Urothelium cell line (cell line): Measurements from ENCODE around the gene EEF2.
A peak's percentile ranks its signal among the peaks of the same experiment; 100 is the strongest.

Experiments used
- DNase-seq: peaks from one replicate; pipeline ENCODE4 v3.0.0; 2011; ENCODE audit warnings: low spot score, mixed read lengths
- FAIRE-seq: peaks from 2 replicates; lab custom pipeline; 2011; peaks lifted over from hg19 to GRCh38; lab: Jason Lieb, UNC

EEF2 gene

DNA sequence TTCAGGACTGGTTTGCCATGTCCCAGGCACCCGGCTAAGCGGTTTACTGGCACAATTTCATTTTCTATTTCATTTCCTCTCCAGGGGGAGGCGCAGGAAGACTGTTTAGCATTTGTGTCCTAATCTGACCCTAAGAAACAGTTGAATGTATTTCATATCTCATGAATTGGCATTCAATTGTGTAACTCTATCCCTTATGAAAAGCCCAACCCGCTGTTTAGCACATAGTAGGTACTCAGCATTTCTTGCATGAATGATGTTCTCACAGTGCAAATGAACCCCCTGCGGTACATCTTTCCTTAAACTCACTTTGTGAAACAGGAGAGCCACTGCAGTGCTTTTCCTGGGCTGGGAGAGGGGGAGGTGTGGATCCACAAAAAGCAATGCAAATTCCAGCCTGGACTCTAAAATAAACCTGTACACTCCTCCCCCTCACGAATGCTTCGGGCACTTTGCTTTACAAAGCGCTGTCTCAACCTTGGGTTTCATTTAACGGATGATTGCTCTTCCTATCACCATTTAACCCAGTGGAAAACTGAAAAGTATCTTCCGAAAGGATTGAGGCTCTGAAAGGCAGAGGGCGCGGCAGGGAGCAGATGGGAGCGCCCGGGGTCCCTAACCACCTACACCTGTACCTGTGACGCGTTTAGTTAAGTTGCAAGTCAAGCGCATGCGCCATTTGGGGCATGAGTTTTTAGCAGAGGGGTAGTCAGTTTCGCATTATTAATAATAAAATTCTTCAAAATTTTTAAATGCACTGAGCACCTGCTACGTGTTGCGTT is 1.2 kb upstream of the EEF2 start:
- DNase-seq (peak; percentile 37), FAIRE-seq (no peak)

DNA sequence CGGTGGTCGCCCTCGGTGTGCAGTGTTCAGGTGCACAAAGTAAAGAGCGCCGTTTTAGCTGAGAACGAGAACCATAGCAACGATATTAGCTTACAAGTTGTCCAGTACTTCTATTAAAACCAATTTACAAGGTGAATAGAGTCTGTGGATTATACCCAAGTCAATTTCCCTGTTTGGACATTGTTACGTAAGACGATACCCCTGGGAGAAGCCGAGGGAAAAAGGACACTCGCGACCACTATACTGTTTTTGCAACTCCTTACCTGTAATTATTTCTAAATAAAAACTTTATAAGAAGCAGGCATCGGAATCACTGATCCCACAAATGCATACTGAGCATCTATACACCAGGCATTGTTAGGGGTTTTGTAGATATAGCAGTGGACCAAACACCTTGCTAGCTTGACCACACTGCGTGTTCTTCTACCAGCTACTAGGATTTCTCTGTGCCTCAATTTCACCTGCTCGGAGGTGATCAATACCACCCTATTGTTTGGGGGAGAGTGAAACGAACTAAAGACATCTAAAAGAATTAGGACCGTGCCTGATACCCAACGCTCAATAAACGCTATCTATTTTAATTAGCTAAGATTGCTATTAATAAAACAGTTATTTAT is 488 bp upstream of the EEF2 start:
- DNase-seq, result no peak
- FAIRE-seq, result no peak

DNA sequence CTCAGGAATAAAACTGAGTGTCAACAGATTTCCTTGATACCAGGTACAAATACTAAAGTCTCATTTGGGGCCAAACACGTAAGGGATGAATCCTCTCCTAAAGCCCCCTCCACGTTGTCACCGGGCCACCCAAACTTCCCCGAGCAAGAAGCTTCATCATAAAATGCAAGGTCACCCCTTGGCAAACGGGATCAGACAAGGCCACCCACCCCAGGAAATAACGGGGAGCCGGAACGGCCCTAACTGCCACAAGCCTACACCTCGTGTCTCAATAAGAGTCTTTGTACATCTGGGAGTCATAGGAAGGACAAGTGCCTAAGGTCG is 717 bp downstream of the EEF2 start:
- no peak for DNase-seq
- FAIRE-seq, result no peak

DNA sequence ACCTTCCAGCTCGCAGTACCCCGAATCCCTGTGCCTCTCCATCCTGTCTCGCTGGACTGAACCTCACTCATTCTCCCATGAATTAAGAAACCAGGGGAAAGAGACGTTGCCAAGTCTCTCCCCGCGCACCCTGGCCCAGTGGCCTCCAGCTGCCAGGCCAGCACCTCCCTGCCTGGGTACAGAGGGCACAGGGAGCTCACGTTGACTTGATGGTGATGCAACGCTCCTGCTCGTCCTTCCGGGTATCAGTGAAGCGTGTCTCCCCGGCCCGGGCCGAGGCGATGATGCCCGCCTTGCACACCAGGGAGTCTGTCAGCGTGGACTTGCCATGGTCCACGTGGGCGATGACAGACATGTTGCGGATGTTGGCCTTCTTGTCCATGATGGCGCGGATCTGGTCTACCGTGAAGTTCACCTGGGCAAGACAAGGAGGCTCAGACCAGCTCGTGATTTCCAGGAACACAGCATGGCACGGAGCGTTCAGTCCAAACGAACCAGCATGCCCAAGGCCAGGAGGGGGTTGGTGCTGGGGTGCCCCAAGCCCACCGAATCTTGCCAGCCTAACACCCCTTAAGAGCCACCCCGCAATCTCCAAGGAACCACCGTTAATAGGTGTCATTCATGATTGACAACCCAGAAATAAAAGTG is 1.2 kb downstream of the EEF2 start:
- no peak for FAIRE-seq
- DNase-seq, result no peak

DNA sequence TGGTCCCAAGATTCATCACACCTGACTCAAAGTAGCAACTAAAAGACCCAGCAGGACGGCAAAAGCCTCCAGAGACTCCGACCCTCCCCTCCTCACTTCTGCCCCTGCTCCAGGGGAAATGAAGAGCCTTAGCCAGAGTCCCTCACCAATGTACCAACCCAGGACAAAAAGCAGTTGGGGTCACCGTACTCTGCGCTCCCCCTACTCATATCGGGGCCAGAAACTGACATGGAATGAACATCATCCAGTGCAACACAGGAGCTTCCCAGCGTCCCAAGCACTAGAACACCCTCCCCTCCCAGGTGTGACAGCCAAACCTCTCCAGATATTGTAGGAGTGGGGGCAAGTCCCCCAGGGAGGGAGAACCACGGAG is 1.7 kb downstream of the EEF2 start:
- FAIRE-seq (no peak), DNase-seq (no peak)

DNA sequence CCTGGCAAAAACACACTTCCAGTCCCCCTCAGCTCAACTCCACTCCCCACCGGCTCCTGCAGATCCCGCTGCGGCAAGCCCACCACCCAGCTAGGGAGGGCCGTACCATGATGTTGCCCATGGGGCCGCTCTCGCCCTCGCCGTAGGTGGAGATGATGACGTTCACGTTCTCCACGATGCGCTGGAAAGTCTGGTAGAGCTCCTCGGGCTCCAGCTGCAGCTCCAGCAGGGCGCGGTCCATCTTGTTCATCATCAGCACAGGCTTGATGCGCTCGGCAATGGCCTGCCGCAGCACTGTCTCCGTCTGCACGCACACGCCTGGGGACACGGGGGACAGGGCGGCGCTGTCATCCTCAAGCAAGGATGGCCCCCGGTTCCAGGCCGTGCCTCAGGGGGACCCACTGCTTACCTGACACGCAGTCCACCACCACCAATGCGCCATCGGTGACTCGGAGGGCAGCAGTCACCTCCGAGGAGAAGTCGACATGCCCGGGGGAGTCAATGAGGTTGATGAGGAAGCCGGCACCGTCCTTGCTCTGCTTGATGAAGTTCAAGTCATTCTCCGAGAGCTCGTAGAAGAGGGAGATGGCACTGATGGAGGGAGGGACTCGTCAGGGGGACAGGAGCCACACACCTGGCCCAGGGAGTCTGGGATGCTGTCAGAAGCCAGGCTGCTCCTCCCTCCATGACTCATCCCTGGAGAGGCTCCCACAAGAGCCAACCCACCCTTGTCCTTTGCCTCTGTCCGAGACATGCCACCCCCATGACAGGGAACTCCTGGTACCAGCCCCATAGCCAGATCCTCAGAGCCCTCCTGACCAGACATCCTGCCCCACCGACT is 2.3 kb downstream of the EEF2 start:
- no peak for FAIRE-seq
- peak; percentile 40 for DNase-seq

DNA sequence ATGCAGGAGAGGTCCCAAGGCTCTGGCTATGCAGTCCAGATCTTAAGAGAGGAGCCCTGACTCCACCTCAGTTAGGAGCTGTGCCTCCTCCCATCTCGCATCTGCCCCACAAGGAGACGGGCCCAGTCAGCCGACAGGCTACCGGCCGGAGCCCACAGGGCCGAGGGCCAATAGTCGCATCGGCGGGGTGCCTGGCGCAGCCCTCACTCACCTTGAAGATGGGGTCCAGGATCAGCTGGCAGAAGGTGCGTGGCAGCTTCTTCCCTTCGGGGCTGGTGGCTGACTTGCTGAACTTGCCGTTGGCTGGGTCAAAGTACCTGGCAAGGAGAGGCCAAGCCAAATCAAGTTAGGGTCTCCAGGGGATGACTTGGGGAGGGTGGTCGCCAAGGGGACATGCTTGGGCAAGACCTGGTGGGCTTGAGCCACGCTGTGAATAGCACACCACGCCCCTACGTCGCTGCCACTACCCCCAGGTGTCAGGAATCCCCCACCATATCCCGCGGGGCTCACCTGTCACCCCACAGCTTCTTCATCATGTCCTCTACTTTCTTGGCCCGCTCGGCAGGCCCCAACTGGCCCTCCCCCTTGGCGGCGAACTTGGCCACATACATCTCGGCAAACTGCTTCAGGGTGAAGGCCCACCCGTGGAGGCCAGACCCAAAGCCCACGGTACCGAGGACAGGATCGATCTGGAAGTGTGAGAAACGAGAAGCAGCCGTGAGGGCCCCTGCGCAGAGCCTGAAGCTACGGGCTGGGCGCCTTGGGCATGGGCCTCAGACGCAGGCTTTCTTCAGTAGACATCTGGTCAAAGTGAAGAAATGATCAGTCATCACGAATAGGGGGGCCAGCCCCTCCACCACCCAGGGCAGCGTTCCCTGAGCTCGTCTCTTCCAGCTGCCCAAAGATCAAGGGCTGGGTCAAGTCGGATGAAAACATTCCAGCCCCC is 3.3 kb downstream of the EEF2 start:
- FAIRE-seq, result no peak

DNA sequence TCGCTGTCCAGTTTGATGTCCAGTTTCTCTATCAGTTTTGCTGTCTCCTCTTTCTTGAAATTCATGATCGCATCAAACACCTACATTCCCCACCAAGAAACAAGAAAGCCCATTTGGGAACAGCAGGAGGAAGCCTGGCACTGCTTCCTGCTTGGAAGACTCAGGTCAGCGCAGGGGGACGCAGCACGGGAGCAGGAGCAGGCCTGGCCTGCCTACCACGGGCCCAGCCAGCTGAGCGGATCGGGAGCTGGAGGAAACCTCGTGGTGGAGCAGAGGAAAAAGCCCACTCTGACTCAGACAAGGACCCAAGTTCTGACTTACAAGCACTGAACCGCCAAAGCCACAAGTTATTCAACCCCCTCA is 3.9 kb downstream of the EEF2 start:
- FAIRE-seq, result no peak
- no peak for DNase-seq

More for the DNA sequence above, 3.3 kb downstream of the EEF2 start:
- DNase-seq, result no peak

DNA sequence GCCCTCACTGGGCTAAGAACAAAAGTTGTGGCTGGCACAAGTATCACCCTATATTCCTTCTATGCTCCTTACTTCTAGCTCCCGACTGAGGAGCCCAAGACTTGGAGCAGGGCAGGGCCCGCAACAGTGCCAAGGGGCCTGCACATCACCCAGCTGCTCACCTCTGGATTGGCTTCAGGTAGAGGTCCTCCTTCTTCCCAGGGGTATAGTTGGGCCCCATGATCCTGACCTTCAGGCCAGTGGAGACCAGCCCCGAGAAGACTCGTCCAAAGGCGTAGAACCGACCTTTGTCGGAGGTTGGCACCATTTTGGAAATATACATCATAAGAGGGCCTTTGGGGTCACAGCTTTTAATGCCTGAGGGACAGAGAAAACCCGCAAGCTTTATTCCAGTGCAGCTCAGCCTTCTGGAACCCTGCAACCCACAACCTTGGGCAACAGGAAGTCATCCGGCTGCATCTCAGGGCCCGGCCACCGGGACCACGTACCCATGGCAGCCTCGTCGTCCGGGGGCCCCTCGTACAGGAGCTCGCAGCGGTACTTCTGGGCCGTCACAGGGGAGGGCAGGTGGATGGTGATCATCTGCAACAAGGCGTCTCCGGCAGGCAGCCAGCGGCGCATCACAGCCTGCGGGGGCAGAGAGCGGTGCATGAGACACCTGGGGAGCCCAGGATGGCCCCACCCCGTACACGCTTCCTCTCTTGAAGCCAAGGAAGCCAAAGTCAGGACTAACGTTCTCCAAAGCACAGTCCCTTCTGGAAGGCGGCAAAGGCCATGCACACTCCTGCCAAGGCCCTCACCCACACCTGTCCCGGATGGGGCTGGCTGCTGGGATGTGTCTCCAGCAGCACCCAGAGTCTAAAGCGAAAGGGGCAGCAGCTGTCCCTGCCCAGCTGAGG is 4.7 kb downstream of the EEF2 start:
- DNase-seq (no peak), FAIRE-seq (no peak)

DNA sequence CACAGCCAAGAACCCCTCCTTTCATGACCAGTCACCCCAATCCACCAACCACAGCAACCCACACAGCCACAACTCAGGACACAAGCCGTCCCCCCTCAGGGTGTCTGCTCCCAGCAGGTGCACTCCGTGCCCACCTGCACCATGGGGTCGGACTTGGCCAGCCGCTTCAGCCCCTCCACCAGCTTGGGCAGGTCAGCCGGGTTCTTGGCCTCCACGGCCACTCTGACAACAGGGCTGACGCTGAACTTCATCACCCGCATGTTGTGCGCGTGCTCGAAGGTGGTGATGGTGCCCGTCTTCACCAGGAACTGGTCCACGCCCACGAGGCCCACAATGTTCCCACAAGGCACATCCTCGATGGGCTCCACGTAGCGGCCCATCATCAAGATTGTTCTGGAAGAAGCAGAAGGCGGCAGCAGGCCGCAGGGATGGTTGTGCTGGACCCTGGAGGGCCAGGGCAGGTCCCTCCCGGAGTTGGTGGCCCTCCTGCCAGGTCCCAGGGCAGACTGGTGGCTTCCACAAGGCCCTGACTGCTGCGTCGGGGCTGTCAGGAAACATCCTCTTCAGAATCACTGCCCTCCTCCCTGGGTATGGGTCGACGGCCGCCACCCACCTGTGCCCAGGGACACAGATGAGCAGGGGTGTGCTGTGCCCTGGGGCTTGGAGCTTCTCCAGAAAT is 5.5 kb downstream of the EEF2 start:
- no peak for DNase-seq
- FAIRE-seq, result no peak

DNA sequence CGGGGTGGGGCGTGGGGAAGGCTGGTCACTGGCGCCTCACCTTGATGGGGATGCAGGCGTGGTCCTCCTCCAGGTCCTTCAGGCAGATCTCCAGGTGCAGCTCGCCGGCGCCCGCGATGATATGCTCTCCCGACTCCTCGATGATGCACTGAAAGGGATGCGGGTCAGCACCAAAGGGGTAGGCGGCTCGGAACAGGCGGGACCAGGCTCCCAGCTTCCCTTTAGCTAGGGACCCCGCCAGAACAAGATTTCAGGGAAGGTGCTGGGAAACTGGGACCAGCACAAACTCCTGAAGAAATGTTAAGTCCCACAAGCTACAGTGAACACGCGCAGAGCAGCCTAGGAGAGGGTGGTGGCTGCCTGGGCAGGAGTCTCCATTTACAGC is 6.0 kb downstream of the EEF2 start:
- FAIRE-seq (no peak), DNase-seq (no peak)

DNA sequence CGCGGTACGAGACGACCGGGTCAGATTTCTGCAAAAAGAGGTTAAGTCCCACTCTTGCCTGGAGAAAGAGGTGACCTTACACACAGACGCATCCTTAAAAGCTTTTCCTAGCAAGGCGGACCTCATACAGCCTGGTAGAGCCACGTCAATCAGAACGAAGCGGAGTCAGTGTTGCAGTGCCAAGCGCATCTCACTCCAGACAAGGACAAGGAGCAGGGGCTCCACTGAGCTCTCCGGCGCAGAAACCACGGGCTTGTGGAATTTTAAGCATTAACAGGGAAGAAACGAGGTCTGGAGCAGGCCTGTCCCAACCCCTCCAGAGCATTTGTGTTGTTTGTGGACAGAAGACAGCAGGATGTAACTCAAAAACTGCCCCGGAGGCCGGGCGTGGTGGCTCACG is 7.1 kb downstream of the EEF2 start:
- DNase-seq, result no peak
- no peak for FAIRE-seq

DNA sequence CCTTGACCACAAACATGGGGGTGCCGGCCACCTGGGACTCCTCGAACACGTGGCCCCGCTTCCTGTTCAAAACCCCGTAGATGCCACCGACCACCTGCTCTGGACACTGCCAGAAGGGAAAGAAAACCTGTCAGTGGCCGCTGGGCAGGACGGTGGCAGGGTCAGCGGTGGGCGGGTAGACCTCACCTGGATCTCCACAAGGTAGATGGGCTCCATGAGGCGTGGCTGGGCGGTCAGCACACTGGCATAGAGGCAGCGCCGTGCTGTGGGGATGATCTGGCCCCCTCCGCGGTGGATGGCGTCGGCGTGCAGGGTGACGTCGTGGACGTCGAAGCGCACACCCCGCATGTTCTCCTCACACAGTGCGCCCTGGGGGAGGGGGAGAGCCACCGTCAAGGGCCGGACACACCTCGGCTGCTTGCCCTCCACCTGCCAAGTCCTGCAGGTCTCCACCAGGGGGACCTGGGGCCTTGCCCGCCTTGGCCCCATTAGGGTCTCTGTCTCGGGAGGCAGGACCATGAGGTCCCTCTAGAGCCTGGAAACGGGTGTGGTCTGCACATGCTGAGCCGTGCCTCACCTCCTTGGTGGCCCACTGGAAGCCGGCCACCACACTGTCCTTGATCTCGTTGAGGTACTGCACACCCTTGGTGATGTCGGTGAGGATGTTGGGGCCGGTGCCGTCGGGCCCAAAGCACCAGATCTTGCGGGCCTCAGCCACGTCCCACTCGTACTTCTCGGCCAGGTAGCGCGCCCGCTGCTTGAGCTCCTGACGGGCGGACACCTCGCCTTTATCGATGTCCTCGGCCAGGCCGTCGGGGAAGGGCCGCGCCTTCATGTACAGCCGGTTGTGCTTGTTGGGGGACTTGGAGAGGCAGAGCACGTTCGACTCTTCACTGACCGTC is 7.8 kb downstream of the EEF2 start:
- no peak for FAIRE-seq

DNA sequence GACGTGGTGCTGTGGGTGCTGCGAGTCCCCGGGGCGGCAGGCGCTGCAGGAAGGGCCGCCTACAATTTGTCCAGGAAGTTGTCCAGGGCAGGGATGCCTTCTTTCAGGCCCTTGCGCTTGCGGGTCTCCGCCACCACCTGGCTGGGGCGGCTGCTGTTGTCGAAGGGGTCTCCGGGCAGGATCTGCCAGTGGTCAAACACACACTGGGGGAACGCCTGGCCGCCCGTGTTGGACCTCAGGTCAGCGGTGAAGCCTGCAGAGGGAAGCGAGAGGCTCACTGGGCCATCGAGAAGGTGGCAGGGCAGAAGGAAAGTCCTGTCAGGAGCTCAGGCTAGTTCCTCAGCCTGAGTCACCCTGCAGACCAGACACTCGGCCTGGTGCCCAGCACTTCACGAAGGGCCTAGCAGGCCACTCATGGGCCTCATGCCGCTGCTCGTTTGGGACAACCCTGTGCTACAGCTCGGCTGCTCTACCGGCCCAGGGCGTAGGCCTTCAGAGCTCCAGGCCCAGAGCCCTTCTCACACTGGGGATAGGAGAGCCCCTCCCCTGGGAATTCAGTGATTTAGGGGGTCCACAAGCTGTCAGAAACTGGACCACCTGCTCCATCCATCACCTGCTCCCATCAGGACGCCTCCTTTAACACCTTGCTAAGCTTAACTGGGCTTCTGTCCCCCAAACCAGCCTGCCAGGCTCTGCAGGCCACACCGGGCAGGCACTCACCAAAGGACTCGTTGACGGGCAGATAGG is 8.6 kb downstream of the EEF2 start:
- FAIRE-seq (no peak), DNase-seq (no peak)

More for the DNA sequence above, 7.8 kb downstream of the EEF2 start:
- no peak for DNase-seq

DNA sequence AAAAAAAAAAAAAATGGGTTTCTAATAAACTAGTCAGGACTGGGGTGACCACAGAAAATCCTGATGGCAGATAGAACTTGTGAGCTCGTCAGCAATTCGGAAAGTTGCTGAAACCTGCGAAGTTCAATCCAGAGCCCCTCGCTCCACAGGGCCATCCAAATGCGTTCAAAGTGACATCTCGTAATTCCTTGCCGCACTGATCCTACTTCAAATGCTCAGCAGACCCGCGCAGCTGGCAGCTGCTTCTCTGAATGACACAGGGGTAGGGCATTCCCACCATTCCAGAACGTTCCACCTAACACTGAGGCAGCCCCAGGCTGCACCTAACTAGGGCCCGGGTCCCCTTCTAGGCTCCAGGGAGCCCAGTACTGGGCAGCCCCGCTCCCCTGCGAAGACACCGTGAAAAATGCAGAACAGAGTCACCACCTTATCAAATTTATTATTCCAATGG is 9.6 kb downstream of the EEF2 start:
- FAIRE-seq (no peak), DNase-seq (no peak)

DNA sequence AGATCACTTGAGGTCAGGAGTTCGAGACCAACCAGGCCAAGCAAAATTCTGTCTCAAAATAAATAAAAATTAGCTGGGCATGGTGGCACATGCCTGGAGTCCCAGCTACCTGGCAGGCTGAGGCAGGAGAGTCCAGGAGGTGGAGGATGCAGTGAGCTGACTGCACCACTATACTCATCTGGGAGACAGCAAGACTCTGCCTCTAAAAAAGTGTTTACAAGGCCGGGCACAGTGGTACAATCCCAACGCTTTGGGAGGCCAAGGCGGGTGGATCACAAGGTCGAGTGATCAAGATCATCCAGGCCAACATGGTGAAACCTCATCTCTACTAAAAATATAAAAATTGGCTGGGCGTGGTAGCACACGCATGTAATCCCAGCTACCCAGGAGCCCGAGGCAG is 10.1 kb downstream of the EEF2 start:
- DNase-seq, result no peak
- no peak for FAIRE-seq
